Uterus (tissue), 4 donors: ENCODE results near the gene TMPRSS4. TPM values are rescaled to one million over a fixed set of nuclear protein-coding genes. Genes with fewer than 3 reads are reported as not detected.
"Not testable (repeated sequence)": the region's sequence is repeated elsewhere in the genome, so short reads cannot be mapped to it uniquely, and the experiment has no call there.

ENCODE experiments used
- DNase-seq, 2 donors: peaks; one replicate each; pipeline ENCODE4 v3.0.0-alpha.2; 2019 to 2020
- H3K27ac ChIP-seq, 2 donors: fragments of 200-600 bp; sonication (generic); 1 replicate in 1 of 2; 2 replicates in 1 of 2; pipeline ENCODE4 v1.5.1; 2016 to 2018
- H3K27me3 ChIP-seq, 2 donors: fragments of 200-600 bp; sonication (generic); one replicate each; pipeline ENCODE4 v1.5.1; 2018 to 2019; ENCODE audit warnings: control low read depth in 1 of 2
- H3K36me3 ChIP-seq, 2 donors: fragments of 200-600 bp; sonication (generic); one replicate each; pipeline ENCODE4 v1.5.1; 2019; ENCODE audit warnings: control low read depth in 1 of 2
- H3K4me1 ChIP-seq, 2 donors: fragments of 200-600 bp; sonication (generic); one replicate each; pipeline ENCODE4 v1.5.1; 2018 to 2019; ENCODE audit warnings: control low read depth in 1 of 2
- H3K4me3 ChIP-seq, 2 donors: fragments of 200-600 bp; sonication (generic); 1 replicate in 1 of 2; 2 replicates in 1 of 2; pipeline ENCODE4 v1.5.1; 2018 to 2019; ENCODE audit warnings: mild to moderate bottlenecking in 1 of 2
- H3K9me3 ChIP-seq, 2 donors: fragments of 200-600 bp; sonication (generic); one replicate each; pipeline ENCODE4 v1.5.1; 2019; ENCODE audit warnings: control low read depth in 1 of 2
- CTCF ChIP-seq, 4 experiments: fragments of 200-600 bp in 2 of 4; fragments of 450-650 bp in 2 of 4; sonication (generic) in 2 of 4; IDR thresholded peaks; one replicate each; pipeline ENCODE4 v1.5.1; 2016 to 2019; ENCODE audit warnings: antibody characterized with exemption in 4 of 4, mild to moderate bottlenecking in 2 of 4, moderate library complexity in 1 of 4
- POLR2A ChIP-seq, 2 donors: fragments of 450-650 bp; IDR thresholded peaks; one replicate each; pipeline ENCODE4 v1.6.1; 2016; ENCODE audit warnings: antibody characterized with exemption in 2 of 2, mild to moderate bottlenecking in 1 of 2, moderate library complexity in 1 of 2
- intact Hi-C: fragments of 100-400 bp; cut with DNase I; formaldehyde crosslinking; loops from one replicate; pipeline ENCODE4 v1.15.1; 2023; ENCODE audit warnings: low total_unique reads
- total RNA-seq, 4 donors: library from RNA; depleted of rRNA in 3 of 4; stranded (reverse); fragments of >200 nt in 3 of 4; gene quantifications; one replicate each; pipeline versions ENCODE4 v1.1.0 to v1.2.4, GENCODE V29; 2014 to 2023
- donor health status: DM: yes; HTN: yes; CAD: no.

TMPRSS4 gene
- total RNA-seq, 4 donors from 2014 or later, result 0.88 to 5.5 TPM; not detected in 2

GRCh38 chr11:118060081-118060661 lies 16.7 kb upstream of the TMPRSS4 start:
- peak in 1 of 2 donors; percentile 3 for DNase-seq

GRCh38 chr11:118060869-118061268 lies 16.0 kb upstream of the TMPRSS4 start:
- DNase-seq, result peak in 1 of 2 donors; percentile 12
- Histone ChIP-seq H3K9me3 (no peaks in the 10 kb centered on the region), H3K4me1 (no peaks in the 10 kb centered on the region), H3K27me3 (no peaks in the 10 kb centered on the region), H3K36me3 (no peaks in the 10 kb centered on the region), H3K4me3 (no peak overlapping the region), H3K27ac (no peak overlapping the region)
- TF ChIP-seq CTCF (IDR thresholded peaks at IDR 0.05), result no peak
- TF ChIP-seq POLR2A (IDR thresholded peaks at IDR 0.05), result no peak
- intact Hi-C loops, result no loop called here

More at GRCh38 chr11:118060081-118060661, 16.7 kb upstream of the TMPRSS4 start:
- intact Hi-C loops, result no loop called here
- TF ChIP-seq POLR2A (IDR thresholded peaks at IDR 0.05), result no peak
- no peak for TF ChIP-seq CTCF (IDR thresholded peaks at IDR 0.05)
- Histone ChIP-seq H3K9me3 (no peaks in the 10 kb centered on the region), H3K27me3 (no peaks in the 10 kb centered on the region), H3K4me1 (no peaks in the 10 kb centered on the region), H3K4me3 (no peak overlapping the region), H3K36me3 (no peaks in the 10 kb centered on the region), H3K27ac (no peak overlapping the region)

GRCh38 chr11:118061586-118062125 lies 15.2 kb upstream of the TMPRSS4 start:
- no peaks in the 10 kb centered on the region for H3K4me1 ChIP-seq
- TF ChIP-seq POLR2A (IDR thresholded peaks at IDR 0.05) (no peak), CTCF (IDR thresholded peaks at IDR 0.05) (no peak)
- no peak overlapping the region for H3K27ac ChIP-seq
- no peaks in the 10 kb centered on the region for H3K36me3 ChIP-seq
- intact Hi-C loops, result no loop called here
- no peaks in the 10 kb centered on the region for H3K9me3 ChIP-seq
- DNase-seq, result peak in 1 of 2 donors; percentile 5
- H3K4me3 ChIP-seq, result no peak overlapping the region
- no peaks in the 10 kb centered on the region for H3K27me3 ChIP-seq

- peak in 1 of 2 donors; percentile 5 for DNase-seq
- H3K4me3 ChIP-seq, H3K9me3 ChIP-seq, H3K36me3 ChIP-seq, H3K4me1 ChIP-seq, H3K27me3 ChIP-seq, intact Hi-C loops, H3K27ac ChIP-seq: not testable (repeated sequence)
Measured at GRCh38 chr11:118062181-118062580, 14.7 kb upstream of the TMPRSS4 start.

- H3K27ac ChIP-seq, intact Hi-C loops, H3K9me3 ChIP-seq, H3K4me1 ChIP-seq, H3K36me3 ChIP-seq, H3K4me3 ChIP-seq, DNase-seq, H3K27me3 ChIP-seq: not testable (repeated sequence)
Measured at GRCh38 chr11:118062631-118063030, 14.2 kb upstream of the TMPRSS4 start.

- Histone ChIP-seq H3K9me3 (no peaks in the 10 kb centered on the region), H3K27ac (no peak overlapping the region), H3K36me3 (no peaks in the 10 kb centered on the region), H3K27me3 (no peaks in the 10 kb centered on the region), H3K4me1 (no peaks in the 10 kb centered on the region), H3K4me3 (no peak overlapping the region)
- TF ChIP-seq POLR2A (IDR thresholded peaks at IDR 0.05), result no peak
- no peak for TF ChIP-seq CTCF (IDR thresholded peaks at IDR 0.05)
- intact Hi-C loops, result no loop called here
- no peak for DNase-seq
Measured at GRCh38 chr11:118064956-118065355, 11.9 kb upstream of the TMPRSS4 start.
